IMR-90 (cell line): Measurements from ENCODE around the gene OBP2B.

Source experiments
- BHLHE40 ChIP-seq: fragments of 150-350 bp; IDR thresholded peaks from 2 replicates; pipeline ENCODE4 v1.6.1; 2016; ENCODE audit warnings: mild to moderate bottlenecking, low read depth, low read length
- CEBPB ChIP-seq: IDR thresholded peaks from 2 replicates; pipeline ENCODE4 v1.6.1; 2012; ENCODE audit warnings: low read depth, low read length, improper control_type of control experiment
- CHD1 ChIP-seq: IDR thresholded peaks from 2 replicates; pipeline ENCODE4 v1.6.1; 2012; ENCODE audit warnings: low read depth, low read length, improper control_type of control experiment
- MAZ ChIP-seq: IDR thresholded peaks from 2 replicates; pipeline ENCODE4 v1.6.1; 2012; ENCODE audit warnings: low read depth, mild to moderate bottlenecking, low read length, improper control_type of control experiment, moderate library complexity, borderline replicate concordance
- POLR2A ChIP-seq: IDR thresholded peaks from 2 replicates; pipeline ENCODE4 v1.6.1; 2012; ENCODE audit warnings: mild to moderate bottlenecking, low read depth, low read length
- TF ChIP-seq, protein P1 (sequence below): conservative IDR thresholded peaks from 2 replicates; pipeline ENCODE4 v1.5.1; 2012; ENCODE audit warnings: mild to moderate bottlenecking, low read depth, low read length, improper control_type of control experiment
- TF ChIP-seq, protein P2 (sequence below): fragments of 150-350 bp; IDR thresholded peaks from 2 replicates; pipeline ENCODE4 v1.6.1; 2017; ENCODE audit warnings: mild to moderate bottlenecking, antibody characterized with exemption, low read length, low read depth
- TF ChIP-seq, protein P3 (sequence below): fragments of 150-350 bp; IDR thresholded peaks from 2 replicates; pipeline ENCODE4 v1.6.1; 2016; ENCODE audit warnings: low read depth, mild to moderate bottlenecking, low read length, moderate library complexity, borderline replicate concordance

DNA sequence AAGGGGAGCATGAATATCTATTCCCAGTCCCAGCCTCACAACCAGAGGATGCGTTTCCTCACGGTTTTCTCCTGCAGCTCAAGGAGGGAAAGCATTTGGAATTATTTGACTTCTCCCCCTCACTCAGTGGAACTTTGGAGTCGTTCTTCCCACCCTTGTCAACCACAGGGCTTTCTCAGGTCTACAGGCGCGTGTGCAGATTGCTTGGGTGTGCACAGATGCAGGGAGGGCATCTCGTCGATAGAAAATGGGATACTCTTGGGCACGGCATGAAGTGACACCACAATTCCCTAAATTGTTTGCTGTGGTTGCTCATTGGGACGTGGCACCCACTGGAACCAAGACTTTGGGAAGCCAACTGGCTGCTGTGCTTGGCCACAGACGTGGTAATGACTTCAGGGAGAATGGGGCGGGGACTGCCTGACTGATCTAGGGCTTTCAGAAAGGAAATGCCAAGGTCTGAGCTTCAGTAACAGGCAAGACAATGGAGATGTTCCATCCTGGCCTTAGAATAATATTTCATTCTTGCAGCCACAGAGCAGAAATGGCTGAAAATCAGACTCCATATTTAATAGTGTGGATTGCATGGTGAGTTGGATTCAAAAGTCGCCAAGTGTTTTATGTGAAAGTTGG, 12.2 kb upstream of the OBP2B start:
- no peak for TF ChIP-seq CEBPB
- TF ChIP-seq, protein P1, sequence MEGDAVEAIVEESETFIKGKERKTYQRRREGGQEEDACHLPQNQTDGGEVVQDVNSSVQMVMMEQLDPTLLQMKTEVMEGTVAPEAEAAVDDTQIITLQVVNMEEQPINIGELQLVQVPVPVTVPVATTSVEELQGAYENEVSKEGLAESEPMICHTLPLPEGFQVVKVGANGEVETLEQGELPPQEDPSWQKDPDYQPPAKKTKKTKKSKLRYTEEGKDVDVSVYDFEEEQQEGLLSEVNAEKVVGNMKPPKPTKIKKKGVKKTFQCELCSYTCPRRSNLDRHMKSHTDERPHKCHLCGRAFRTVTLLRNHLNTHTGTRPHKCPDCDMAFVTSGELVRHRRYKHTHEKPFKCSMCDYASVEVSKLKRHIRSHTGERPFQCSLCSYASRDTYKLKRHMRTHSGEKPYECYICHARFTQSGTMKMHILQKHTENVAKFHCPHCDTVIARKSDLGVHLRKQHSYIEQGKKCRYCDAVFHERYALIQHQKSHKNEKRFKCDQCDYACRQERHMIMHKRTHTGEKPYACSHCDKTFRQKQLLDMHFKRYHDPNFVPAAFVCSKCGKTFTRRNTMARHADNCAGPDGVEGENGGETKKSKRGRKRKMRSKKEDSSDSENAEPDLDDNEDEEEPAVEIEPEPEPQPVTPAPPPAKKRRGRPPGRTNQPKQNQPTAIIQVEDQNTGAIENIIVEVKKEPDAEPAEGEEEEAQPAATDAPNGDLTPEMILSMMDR = no peak
- TF ChIP-seq, protein P2, sequence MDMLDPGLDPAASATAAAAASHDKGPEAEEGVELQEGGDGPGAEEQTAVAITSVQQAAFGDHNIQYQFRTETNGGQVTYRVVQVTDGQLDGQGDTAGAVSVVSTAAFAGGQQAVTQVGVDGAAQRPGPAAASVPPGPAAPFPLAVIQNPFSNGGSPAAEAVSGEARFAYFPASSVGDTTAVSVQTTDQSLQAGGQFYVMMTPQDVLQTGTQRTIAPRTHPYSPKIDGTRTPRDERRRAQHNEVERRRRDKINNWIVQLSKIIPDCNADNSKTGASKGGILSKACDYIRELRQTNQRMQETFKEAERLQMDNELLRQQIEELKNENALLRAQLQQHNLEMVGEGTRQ = no peak
- TF ChIP-seq, protein P3, sequence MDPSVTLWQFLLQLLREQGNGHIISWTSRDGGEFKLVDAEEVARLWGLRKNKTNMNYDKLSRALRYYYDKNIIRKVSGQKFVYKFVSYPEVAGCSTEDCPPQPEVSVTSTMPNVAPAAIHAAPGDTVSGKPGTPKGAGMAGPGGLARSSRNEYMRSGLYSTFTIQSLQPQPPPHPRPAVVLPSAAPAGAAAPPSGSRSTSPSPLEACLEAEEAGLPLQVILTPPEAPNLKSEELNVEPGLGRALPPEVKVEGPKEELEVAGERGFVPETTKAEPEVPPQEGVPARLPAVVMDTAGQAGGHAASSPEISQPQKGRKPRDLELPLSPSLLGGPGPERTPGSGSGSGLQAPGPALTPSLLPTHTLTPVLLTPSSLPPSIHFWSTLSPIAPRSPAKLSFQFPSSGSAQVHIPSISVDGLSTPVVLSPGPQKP = no peak
- TF ChIP-seq BHLHE40 = no peak
- TF ChIP-seq POLR2A = no peak
- no peak for TF ChIP-seq MAZ
- no peak for TF ChIP-seq CHD1
